KMS-11 (cell line): ENCODE data around the gene C4orf33.
"Not testable (repeated sequence)": the region's sequence is repeated elsewhere in the genome, so short reads cannot be mapped to it uniquely, and the experiment has no call there.

ENCODE experiments used
- H2AFZ ChIP-seq: fragments of 200-600 bp; sonication (generic); 2 replicates; pipeline ENCODE4 v1.6.1; 2016; ENCODE audit warnings: antibody characterized with exemption, mixed run types, low read depth
- H3K27ac ChIP-seq: fragments of 200-600 bp; sonication (generic); 2 replicates; pipeline ENCODE4 v1.6.1; 2016; ENCODE audit warnings: mild to moderate bottlenecking, mixed run types
- H3K27me3 ChIP-seq: fragments of 200-600 bp; sonication (generic); 2 replicates; pipeline ENCODE4 v1.6.1; 2017; ENCODE audit warnings: mild to moderate bottlenecking, low read depth, mixed run types, moderate library complexity; ENCODE audit not compliant: insufficient read depth
- H3K36me3 ChIP-seq: fragments of 200-600 bp; sonication (generic); 2 replicates; pipeline ENCODE4 v1.6.1; 2017; ENCODE audit warnings: mild to moderate bottlenecking, mixed run types; ENCODE audit not compliant: insufficient read depth
- H3K4me1 ChIP-seq: fragments of 200-600 bp; sonication (generic); 2 replicates; pipeline ENCODE4 v1.6.1; 2016; ENCODE audit warnings: mild to moderate bottlenecking, low read depth, mixed run types; ENCODE audit not compliant: poor library complexity, severe bottlenecking
- H3K4me2 ChIP-seq: fragments of 200-600 bp; sonication (generic); 2 replicates; pipeline ENCODE4 v1.7.0; 2016; ENCODE audit warnings: mild to moderate bottlenecking, mixed run types
- H3K4me3 ChIP-seq: fragments of 200-600 bp; sonication (generic); IDR thresholded peaks from 2 replicates; pipeline ENCODE4 v1.6.1; 2017; ENCODE audit warnings: low read depth, low read length, mixed read lengths; ENCODE audit not compliant: insufficient read depth
- H3K79me2 ChIP-seq: fragments of 200-600 bp; sonication (generic); 2 replicates; pipeline ENCODE4 v1.6.1; 2016; ENCODE audit warnings: low read depth, mixed run types; ENCODE audit not compliant: insufficient read depth
- H3K9ac ChIP-seq: fragments of 200-600 bp; sonication (generic); 2 replicates; pipeline ENCODE4 v1.6.1; 2016; ENCODE audit warnings: mild to moderate bottlenecking, mixed run types
- H4K20me1 ChIP-seq: fragments of 200-600 bp; sonication (generic); 2 replicates; pipeline ENCODE4 v1.6.1; 2016; ENCODE audit warnings: mild to moderate bottlenecking, mixed run types; ENCODE audit not compliant: insufficient read depth
- TF ChIP-seq, protein P1 (sequence below): fragments of 200-600 bp; sonication (generic); conservative IDR thresholded peaks from 2 replicates; pipeline ENCODE4 v1.6.1; 2017; ENCODE audit warnings: low read depth, mild to moderate bottlenecking, antibody characterized with exemption, low read length, moderate library complexity, mixed read lengths

C4orf33 gene

DNA sequence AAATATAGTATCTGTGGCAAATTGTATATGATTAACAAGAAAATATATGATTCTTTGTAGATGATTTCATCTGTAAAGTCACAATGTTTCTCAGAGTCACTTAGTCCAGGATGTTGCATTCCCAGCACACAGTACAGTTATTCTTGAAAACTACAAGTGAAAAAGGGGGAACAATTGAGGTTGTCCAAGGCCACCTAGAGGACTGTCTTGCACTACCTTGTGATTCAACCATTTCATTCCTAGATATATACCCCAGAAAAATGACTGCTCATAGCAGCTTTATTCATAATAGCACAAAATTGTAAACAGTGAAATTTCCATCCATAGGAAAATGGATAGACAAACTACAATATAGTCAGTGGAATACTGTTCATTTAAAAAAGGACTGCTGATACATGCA is 16.0 kb downstream of the C4orf33 start:
- Histone ChIP-seq H4K20me1 (no peaks in the 10 kb centered on the region), H2AFZ (no peak overlapping the region), H3K9ac (no peak overlapping the region), H3K27me3 (no peaks in the 10 kb centered on the region), H3K4me1 (no peaks in the 10 kb centered on the region), H3K36me3 (no peaks in the 10 kb centered on the region), H3K4me3 (no peak overlapping the region), H3K4me2 (no peak overlapping the region), H3K27ac (no peak overlapping the region), H3K79me2 (no peaks in the 10 kb centered on the region)
- TF ChIP-seq, protein P1, sequence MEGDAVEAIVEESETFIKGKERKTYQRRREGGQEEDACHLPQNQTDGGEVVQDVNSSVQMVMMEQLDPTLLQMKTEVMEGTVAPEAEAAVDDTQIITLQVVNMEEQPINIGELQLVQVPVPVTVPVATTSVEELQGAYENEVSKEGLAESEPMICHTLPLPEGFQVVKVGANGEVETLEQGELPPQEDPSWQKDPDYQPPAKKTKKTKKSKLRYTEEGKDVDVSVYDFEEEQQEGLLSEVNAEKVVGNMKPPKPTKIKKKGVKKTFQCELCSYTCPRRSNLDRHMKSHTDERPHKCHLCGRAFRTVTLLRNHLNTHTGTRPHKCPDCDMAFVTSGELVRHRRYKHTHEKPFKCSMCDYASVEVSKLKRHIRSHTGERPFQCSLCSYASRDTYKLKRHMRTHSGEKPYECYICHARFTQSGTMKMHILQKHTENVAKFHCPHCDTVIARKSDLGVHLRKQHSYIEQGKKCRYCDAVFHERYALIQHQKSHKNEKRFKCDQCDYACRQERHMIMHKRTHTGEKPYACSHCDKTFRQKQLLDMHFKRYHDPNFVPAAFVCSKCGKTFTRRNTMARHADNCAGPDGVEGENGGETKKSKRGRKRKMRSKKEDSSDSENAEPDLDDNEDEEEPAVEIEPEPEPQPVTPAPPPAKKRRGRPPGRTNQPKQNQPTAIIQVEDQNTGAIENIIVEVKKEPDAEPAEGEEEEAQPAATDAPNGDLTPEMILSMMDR: no peak

DNA sequence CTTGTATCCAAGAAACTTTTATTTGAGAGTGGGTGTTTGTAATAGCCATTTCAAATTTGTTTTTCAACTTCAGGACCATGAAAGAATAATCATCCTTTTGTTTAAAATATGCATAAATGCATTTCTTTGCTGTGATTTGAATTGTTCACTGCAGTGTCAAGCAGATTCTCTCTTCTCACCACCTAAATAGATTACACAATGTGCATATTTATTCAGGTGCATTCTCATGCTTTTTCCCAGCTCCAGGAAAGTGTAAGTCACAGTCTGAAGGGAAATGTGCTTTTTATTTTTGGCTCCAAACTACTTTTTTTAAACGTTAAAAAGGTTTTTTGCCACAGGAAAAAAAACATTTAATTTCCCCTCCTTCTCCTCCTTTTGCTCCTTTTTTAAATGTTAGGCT is 17.5 kb downstream of the C4orf33 start:
- no peaks in the 10 kb centered on the region for H3K36me3 ChIP-seq
- TF ChIP-seq, protein P1: no peak
- H3K9ac ChIP-seq: no peak overlapping the region
- no peaks in the 10 kb centered on the region for H3K79me2 ChIP-seq
- no peaks in the 10 kb centered on the region for H3K27me3 ChIP-seq
- H3K4me2 ChIP-seq: no peak overlapping the region
- no peak overlapping the region for H2AFZ ChIP-seq
- no peak overlapping the region for H3K27ac ChIP-seq
- H3K4me3 ChIP-seq: no peak overlapping the region
- no peaks in the 10 kb centered on the region for H4K20me1 ChIP-seq
- no peaks in the 10 kb centered on the region for H3K4me1 ChIP-seq

DNA sequence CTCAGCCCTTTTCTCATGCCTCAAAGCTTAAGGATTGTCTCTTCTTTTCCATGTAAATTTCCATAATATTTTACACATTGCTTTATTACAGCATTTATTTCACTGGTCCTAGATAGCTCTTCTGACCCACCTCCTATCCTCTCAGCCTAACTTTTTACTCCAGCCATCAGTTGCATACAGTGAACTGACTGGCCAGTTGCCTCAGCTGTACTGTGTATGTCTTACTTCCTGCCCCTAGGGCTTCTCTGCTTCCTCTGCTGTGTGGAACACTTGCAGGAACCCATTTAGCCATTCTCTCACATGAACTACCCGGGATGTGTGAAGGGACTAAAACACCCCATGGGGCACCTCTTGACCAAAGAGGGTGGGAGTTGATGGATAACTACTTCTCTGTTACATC is 18.0 kb downstream of the C4orf33 start:
- H2AFZ ChIP-seq: no peak overlapping the region
- H3K9ac ChIP-seq: no peak overlapping the region
- no peak overlapping the region for H3K4me3 ChIP-seq
- H3K4me1 ChIP-seq: no peaks in the 10 kb centered on the region
- no peak overlapping the region for H3K27ac ChIP-seq
- H3K27me3 ChIP-seq: no peaks in the 10 kb centered on the region
- no peak overlapping the region for H3K4me2 ChIP-seq
- H3K79me2 ChIP-seq: no peaks in the 10 kb centered on the region
- H4K20me1 ChIP-seq: no peaks in the 10 kb centered on the region
- H3K36me3 ChIP-seq: no peaks in the 10 kb centered on the region
- TF ChIP-seq, protein P1: no peak

DNA sequence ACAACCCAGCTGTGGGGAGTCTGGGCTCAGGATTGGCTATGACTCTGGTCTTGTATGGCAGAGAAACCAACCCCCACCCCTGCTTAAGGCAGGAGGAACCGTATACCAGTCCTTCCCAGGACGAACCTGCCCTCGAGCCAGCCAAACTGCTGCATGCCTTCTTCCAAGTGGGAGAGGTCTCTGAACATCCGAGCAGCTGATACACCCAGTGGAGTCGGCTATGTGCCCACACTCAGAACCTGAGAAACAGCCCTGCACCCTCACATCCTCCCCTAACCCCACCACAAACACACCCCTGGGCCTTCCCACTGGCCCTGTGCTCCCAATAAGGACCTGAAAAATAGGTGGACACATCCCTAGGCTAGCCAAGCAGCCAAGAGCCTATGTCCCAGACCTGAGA is 21.8 kb downstream of the C4orf33 start:
- H3K4me1 ChIP-seq: no peaks in the 10 kb centered on the region
- no peak overlapping the region for H3K9ac ChIP-seq
- H3K4me2 ChIP-seq: no peak overlapping the region
- TF ChIP-seq, protein P1: no peak
- H3K36me3 ChIP-seq: no peaks in the 10 kb centered on the region
- H3K79me2 ChIP-seq: no peaks in the 10 kb centered on the region
- H3K4me3 ChIP-seq: no peak overlapping the region
- H4K20me1 ChIP-seq: no peaks in the 10 kb centered on the region
- no peaks in the 10 kb centered on the region for H3K27me3 ChIP-seq
- no peak overlapping the region for H2AFZ ChIP-seq
- H3K27ac ChIP-seq: no peak overlapping the region

DNA sequence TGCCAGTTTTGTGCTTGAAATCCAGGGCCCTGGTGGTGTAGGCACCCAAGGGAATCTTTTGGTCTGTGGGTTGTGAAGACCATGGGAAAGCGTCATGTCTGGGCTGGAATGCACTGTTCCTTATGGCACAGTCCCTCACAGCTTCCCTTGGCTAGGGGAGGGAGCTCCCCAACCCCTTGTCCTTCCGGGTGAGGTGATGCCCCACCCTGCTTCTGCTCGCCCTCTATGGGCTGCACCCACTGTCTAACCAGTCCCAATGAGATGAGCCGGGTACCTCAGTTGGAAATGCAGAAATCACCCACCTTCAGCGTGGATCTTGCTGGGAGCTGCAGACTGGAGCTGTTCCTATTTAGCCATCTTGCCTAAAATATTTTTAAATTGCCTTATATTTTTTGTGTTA is 30.7 kb downstream of the C4orf33 start:
- H4K20me1 ChIP-seq, H3K9ac ChIP-seq, H2AFZ ChIP-seq, H3K4me3 ChIP-seq, H3K4me2 ChIP-seq, H3K27me3 ChIP-seq, H3K36me3 ChIP-seq, H3K79me2 ChIP-seq, H3K4me1 ChIP-seq, H3K27ac ChIP-seq: not testable (repeated sequence)
